ENCODE data around the gene HSP90AB1.

HSP90AB1 gene

DNA sequence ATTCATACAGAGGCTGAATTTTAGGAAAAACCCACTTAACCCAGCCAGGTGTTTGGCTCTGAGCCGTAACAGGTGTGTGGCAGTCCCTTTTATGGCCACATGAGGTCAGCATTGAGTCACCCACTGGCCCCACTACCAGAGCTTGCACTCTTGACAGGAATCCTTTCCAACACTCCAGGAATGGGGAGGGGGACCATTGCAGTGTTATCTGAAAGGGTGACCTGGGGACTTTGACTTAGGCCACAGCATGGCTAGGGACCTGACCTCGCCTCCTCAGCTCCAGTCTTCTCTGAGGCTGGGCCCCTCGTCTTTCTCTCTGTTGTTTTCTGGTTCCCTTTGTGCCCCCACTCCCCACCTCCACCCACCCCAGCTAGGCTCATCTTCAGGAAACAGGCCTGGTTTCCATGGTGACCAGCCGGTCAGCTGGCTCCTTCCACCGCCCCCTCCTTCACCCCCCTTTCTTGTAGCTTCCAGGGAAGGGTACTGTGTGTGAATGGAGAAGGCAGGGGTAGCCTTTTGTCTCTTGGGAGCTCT, 21.3 kb downstream of the HSP90AB1 start:
- DNase-seq (ENCODE audit: low read depth in 3 of 3), result peak in 1 of 3 experiments; percentile 36

DNA sequence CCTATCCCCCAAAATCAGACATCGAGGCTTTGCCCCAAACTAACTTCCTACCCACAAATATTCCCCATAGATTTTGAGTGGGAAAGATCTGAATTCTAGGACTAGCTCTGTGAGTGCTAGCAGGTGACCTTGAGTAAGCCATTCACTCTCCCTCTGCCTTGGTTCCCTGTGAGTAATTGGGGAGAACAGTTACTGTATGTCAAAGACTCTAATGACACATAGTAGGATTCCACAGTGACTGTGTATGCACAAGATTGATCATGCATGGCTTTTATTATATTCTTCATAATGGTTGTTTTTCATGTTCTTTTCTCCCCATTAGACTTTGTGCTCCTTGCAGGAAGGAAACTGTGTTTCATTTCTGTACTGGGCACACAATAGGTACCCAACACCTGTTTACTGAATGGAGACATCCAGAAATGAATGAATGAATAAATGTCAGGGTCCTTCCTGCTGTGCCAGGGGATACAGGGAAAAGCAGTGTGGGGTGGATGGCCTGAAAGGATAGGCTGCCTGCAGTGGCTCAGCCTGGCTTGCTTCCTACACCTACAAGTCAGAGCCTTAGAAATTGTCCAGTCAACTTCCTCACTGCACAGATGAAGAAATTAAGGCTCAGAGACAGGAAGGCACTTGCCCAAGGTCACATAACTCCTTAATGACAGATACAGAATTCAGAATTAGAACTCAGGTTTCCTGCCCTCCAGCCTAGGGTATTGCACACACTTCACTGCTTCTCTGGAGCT, 22.4 kb downstream of the HSP90AB1 start:
- no peak for DNase-seq (ENCODE audit: low read depth in 3 of 3)

DNA sequence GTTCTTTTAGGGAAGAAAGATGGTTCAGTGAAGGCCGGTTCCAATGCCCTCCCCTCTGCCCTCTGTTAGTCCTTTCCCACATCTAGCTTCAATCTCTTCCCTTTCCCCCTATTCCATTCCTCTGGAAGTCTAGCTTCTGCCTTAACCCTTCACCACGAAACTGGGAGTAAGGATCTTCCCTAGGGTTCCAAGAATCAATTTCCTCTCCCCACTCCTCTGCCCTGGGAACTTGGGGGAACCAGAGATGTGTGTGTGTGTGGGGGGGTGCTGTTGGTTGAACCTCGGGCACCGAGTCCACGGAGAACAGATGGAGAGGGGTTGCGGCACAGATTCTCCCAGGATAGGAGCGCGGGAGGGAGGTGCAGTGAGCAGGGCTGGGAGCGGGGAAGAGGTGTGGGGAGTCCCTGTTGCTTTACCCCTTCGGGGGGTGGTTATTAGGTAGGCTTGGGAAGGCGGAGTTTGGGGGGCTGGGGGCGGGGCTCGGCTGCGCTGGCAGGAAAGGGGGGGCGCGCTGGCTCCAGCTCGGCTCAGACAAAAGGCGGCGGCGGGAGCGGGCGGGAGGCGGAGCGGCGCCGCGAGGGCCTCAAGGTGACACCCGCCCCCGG, 23.1 kb downstream of the HSP90AB1 start, which contains the start of gene TMEM151B:
TSS of gene TMEM151B (plus strand) at position 530 of the 605 bp plus-strand sequence. CDS start 293 bp downstream, outside the sequence.
- DNase-seq (ENCODE audit: low read depth in 3 of 3), result no peak

DNA sequence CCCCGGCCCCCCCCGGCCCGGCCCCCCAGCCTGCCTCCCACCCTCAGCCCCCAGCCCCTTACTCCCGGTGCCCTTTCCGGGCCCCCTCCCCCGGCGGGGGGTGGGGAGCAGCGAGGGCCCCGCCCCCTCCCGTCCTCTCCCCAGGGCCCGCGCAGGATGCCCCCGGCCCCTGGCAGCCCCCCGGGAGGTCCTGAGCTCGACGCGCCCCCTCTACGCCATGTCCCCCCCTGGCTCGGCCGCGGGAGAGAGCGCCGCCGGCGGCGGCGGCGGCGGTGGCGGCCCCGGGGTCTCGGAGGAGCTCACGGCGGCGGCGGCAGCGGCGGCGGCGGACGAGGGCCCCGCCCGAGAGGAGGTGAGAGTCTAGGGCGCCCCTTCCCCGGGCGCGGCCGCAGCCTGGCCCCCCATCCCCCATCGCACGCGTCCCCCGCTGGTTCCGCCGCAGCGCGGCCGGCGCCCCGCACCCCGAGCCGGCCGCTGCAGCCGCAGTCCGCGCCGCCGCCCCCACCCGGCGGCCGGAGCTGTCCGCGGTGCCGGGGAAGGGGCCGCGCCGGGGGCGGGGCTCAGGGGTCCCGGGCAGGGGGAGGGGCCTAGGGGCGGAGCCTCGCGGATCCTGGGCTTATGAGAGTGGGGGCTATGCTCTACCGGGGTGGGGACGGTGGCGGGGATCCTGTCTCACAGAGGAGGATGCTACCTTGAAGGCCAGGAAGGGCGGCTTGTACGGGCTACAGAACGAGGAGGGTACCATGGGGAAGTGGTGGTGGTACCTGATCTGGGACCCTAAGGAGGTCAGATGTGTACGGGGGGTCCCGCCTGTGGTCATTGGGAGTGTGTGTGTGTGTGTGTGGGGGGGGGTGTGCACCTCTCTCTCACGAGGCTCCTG, 23.9 kb downstream of the HSP90AB1 start:
- no peak for DNase-seq (ENCODE audit: low read depth in 3 of 3)

DNA sequence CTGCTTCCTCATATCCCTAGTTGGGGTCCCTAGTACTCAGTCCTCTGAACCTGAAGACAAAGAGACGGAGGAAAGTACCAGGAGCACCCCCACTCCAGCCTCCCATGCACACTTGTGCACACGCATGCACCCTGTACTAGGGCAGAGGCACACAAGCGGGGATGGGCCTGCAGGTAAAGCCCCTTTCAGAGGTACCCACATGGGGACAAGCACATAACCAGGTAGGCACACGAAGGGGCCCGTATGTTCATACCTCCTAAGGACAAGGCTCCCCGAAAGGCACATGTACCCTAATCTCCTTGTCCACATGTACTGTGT, 24.5 kb downstream of the HSP90AB1 start:
- no peak for DNase-seq (ENCODE audit: low read depth in 3 of 3)

DNA sequence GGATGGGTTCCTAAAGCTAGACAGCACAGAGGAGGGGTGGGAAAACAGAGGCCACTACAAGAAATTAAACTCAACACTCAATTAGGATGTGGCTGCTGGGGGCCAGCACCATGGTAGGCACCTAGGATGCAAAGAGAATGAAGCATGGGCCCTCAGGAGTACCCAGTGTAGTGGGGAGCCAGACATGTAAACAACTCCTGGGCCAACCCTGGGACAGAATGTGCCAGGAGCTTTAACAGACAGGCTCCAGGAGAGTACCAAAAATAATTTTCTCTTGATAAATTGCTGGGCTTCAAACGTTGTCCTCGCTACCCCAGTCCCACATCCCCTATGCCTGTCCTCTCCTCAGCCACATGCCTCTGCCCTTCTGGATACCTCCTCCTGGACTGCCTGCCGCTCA, 25.0 kb downstream of the HSP90AB1 start:
- DNase-seq (ENCODE audit: low read depth in 3 of 3), result no peak

DNA sequence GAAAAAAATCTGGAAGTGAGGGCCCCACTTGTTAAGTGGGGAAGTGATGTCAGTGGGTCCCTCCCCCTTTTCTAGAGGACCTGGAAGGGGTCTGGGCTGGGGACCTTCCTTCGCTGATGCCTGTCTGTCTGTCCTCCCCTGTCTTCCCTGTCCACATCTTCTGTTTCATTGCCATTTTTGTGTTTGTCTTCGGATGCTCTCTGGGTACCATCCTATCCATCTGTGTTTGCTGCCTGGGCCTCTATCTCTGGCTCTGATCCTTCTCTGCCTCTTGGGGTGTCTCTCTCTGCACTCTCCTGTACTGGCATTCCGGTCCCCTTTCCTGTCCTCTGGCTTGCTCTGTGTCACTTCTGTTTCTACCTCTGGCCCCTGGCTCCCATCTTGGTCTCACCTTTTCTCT, 25.6 kb downstream of the HSP90AB1 start:
- no peak for DNase-seq (ENCODE audit: low read depth in 3 of 3)

DNA sequence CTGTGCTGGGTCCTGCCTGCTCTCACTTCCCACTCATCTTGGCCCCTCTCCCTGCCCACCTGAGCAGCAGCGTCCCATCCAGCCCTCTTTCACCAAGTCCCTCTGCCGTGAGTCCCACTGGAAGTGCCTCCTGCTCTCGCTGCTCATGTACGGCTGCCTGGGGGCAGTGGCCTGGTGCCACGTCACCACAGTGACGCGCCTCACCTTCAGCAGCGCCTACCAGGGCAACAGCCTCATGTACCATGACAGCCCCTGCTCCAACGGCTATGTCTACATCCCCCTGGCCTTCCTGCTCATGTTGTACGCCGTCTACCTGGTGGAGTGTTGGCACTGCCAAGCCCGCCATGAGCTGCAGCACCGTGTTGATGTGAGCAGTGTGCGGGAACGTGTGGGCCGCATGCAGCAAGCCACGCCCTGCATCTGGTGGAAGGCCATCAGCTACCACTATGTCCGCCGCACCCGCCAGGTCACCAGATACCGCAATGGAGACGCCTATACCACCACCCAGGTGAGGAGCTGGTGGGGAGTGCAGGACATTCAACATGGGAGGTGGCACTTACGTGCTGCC, 26.2 kb downstream of the HSP90AB1 start:
- no peak for DNase-seq (ENCODE audit: low read depth in 3 of 3)

DNA sequence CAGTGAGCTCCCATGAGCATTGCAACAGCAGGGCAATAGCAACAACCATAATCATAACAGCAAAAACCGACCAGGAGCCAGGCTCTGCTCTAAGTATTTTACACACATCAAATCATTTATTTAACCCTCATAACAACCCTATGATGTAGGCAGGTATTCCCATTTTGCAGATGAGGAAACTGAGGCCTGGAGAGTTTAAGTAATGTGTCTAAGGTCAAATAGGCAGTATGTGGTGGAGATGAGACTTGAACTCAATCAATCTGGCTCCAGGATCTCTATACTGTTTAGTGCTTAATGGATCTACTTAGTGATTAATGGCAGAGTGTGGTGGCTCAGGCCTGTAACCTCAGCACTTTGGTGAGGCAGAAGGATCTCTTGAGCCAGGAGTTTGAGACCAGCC, 26.7 kb downstream of the HSP90AB1 start:
- no peak for DNase-seq (ENCODE audit: low read depth in 3 of 3)

DNA sequence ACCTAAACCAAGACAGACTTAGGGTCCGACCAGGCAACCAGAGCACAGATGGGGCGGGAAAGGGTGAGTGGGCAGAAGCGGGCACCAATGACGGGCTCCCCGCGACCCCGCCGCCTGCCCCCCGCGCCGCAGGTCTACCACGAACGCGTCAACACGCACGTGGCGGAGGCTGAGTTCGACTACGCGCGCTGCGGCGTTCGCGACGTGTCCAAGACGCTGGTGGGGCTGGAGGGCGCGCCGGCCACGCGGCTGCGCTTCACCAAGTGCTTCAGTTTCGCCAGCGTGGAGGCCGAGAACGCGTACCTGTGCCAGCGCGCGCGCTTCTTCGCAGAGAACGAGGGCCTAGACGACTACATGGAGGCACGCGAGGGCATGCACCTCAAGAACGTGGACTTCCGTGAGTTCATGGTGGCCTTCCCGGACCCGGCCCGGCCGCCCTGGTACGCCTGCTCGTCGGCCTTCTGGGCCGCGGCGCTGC, 28.4 kb downstream of the HSP90AB1 start:
- DNase-seq (ENCODE audit: low read depth in 3 of 3), result no peak

DNA sequence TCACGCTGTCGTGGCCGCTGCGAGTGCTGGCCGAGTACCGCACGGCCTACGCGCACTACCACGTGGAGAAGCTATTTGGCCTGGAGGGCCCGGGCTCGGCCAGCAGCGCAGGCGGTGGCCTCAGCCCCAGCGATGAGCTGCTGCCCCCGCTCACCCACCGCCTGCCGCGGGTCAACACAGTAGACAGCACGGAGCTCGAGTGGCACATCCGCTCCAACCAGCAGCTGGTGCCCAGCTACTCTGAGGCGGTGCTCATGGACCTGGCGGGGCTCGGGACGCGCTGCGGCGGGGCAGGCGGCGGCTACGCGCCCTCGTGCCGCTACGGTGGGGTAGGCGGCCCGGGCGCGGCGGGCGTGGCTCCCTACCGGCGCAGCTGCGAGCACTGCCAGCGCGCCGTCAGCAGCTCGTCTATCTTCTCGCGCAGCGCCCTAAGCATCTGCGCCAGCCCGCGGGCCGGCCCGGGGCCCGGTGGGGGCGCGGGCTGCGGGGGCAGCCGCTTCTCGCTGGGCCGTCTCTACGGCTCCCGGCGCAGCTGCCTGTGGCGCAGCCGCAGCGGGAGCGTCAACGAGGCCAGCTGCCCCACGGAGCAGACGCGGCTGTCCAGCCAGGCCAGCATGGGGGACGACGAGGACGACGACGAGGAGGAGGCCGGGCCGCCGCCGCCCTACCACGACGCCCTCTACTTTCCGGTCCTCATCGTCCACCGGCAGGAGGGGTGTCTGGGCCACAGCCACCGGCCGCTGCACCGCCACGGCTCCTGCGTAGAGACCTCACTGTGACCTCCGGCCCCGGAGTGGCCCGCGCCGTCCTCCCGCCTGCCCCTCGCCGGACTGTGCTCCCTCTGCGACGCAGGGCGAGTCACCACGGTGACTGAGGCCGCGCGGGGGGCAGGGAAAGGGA, 29.1 kb downstream of the HSP90AB1 start:
- DNase-seq (ENCODE audit: low read depth in 3 of 3), result no peak

DNA sequence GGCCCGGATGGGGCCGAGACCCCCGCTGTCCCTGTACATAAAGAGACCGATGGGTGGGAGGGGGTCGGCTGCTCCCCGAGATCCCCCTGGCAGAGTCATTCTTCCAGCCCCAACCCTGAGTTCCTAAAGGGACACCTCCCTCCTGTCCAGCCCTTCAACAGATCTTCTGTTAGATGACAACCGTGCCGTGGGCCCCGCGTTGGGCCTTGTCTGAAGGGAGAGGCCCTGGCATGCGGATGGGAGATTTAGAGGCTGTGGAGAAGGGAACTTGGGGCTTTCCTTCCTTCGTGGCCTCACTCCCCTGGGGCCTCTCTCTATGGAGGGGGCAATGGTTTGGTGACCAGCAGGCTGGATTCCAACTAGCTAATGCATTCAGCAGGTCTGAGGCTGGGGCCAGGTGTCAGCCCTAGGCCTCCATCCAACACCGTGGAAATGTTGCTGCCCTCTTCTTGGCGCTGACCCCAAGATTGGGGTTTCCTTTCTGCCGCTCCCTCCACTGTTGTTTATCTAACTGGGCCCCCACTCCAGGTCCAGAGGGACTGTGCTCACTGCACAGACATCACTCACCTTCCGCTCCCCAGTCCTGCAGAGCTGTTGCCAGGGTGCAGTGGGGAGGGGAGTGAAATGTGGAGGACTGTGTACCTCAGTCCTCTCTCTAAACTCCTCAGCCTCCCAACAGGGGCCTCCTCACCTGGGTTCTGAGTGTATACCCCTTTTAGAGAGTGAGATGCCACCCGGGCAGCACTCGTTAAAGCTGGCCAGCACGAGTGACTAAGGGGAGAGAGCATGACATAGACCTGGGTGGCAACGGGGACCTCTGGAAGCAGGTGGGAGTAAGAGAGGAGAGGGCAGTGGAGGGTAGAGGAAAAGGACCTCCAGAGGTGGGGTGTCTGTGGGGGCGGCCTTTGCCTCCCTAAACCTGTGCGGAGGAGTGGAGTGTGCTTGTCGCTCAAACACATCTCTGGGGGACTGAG, 30.1 kb downstream of the HSP90AB1 start:
- no peak for DNase-seq (ENCODE audit: low read depth in 3 of 3)

DNA sequence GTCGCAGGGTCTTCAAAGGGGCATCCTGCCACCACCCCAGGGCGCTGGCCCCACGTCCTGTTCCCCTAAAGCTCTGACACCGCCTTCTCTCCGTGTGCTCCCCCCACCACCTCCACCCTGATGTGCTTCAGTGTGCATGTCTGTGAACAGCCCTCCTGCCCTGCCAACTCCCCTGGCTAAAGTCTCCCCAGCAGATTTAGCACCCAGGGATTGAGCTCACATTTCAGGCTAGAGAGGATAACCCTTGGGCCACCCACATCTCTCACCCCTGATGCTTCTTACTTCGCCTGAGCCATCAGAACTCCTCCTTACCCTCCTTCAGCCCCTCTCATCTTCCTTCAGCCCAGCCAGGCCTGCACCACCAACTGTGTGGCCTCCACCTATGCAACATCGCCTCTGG, 30.9 kb downstream of the HSP90AB1 start:
- no peak for DNase-seq (ENCODE audit: low read depth in 3 of 3)

DNA sequence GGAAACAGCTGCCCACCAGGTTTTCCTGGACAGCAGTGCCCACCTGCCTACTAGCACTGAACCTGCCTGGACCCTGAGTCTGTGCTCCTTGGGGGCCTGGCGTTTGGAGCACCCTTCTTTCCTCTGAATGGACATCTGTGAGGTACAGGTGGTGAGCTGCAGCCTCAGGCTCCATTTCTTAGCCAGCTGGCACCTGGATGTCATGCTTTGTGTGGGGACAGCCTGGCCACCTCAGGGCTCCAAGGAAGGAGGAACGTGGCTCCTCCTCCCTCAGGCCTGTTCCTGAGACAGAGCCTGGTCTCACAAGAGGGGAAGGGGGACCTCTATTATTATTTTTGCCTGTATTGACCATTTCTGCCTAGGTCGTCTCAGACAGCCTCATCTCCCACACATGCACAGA, 31.4 kb downstream of the HSP90AB1 start:
- no peak for DNase-seq (ENCODE audit: low read depth in 3 of 3)

DNA sequence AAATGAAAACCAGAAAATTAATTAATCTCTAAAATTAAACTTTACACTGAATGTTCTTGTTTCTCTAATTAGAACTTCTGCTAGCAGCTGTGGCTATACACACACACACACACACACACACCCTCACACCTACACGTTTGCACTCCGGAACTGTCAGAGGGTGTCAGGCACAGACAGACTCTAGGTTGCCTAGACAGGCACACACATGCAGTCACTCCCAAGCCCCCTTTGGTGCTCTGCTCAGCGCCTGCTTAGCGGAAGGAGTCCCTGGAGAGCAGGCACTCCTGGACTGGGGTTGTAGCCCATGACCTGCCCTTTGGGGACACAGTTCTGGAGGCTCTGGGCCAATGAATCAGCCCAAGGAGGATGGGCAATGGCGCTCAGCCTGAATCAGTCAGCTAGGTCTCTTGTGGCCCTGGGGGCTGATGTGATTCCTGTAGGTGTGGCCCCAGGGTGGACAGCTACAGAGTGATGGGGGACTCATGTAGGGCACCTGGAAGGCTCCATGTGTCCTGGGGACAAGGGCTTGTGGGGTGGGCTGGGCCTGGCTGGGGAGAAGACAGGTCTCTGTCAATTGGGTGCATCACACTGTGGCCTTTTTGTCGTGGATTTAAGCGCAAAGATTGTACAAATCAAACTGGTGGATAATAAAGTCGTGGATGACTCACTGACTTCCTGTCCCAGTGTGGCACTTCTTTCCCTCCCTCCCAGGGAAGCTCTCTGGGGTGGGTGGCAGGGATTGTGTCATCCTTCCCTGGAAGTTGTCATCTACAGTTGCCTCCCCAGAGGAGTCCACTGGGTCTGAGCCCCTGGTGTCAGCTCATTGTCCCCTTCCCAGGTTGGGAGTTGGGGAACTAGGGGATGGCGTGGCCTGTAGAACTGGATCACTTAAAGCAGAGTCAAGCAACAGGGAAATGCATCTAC, 32.1 kb downstream of the HSP90AB1 start:
- no peak for DNase-seq (ENCODE audit: low read depth in 3 of 3)

DNA sequence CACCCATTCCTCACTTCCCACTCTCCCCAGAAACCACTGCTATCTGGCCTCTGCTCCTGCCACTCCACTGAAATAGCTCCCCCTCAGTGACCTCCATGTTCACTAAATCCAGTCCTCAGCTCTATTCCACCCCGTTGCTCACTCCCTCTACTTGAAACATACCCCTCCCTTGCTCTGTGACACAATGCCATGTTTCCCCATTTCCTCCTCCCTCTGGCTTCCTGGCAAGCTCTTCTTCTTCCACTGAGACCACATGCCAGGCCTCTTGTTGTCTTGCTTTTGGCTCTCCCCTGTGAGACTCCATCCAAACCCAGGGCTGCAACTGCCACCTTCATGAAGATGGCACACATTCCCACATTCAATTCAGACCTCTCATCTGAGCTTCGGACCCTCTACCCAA, 37.2 kb downstream of the HSP90AB1 start:
- no peak for DNase-seq (ENCODE audit: low read depth in 3 of 3)

DNA sequence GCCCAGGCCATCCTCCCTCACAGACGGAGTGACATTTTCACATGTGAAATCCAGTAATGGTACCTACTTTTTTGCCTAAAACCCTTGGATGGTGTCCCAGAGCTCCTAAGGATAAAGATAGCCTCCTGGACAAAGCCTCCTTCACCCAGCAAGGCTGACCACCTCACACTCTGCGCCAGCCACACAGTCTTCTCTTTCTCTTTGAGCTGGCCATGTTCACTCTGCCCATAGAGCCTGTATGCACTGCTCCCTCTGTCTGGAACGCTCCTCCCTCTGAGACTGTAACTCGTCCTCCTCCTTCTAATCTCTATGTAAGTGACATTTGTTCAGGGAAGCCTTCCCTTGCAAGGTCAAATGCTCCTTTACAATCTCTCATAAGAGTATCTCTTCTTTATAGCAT, 38.0 kb downstream of the HSP90AB1 start:
- DNase-seq (ENCODE audit: low read depth in 3 of 3), result no peak

DNA sequence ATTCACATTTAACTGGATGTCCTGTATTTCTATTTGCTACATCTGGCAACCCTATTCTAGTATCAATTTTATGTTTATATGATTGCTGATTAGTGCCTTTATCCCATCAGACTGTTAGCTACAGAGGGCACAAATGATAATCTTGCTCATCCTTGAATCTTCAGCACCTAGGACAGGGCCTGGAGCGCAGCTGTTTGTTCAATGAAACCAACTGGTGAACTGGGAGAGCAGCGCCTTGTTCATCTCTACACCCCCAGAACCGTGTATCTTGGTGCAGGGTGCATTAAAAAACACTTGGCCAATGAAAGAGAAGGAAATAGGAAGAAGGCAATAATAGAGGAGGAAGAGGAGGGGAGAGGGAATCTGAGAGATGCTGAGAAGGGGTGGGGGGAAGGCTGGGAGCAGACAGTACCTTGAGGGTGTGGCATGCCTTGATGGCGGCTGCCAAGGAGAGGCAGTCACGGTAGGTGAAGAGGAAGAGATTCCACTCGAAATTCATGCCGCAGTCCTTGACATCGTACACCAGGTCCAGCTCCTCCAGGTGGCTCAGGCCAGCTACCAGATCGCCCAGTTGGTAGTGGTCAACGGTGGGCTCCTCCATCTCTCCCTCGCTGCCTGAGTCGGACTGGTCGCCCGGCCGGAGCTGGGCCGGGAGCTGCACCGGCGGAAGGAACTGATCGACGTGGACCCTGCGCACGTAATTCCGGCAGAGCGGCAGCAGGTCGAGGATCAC, 38.8 kb downstream of the HSP90AB1 start:
- no peak for DNase-seq (ENCODE audit: low read depth in 3 of 3)

Measured in stimulated activated CD4-positive, alpha-beta T cell treated with anti-CD3 and anti-CD28 coated beads, TNF-alpha, amount 100 ng/mL, for 4 hours (primary cell).